ENCODE measurements around the gene DNAJC25.

DNA sequence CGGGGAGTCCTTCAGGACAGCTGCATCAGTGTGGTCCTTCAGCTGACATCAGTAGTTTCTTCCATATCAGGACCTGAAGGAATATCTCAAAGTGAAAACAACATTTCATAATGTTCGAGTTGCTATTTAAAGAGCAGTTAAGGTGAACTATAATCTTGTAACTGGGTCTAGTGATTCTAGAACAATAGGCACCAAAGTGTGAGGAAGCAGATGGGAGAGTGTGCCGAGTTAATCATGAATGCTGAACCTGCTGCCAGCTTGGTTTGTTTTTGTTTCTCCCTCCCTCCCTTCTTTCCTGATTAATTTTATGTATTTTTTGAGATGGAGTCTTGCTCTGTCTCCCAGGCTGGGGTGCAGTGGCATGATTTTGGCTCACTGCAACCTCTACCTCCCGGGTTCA, 28.1 kb upstream of the DNAJC25 start:
- TF ChIP-seq, protein P1, sequence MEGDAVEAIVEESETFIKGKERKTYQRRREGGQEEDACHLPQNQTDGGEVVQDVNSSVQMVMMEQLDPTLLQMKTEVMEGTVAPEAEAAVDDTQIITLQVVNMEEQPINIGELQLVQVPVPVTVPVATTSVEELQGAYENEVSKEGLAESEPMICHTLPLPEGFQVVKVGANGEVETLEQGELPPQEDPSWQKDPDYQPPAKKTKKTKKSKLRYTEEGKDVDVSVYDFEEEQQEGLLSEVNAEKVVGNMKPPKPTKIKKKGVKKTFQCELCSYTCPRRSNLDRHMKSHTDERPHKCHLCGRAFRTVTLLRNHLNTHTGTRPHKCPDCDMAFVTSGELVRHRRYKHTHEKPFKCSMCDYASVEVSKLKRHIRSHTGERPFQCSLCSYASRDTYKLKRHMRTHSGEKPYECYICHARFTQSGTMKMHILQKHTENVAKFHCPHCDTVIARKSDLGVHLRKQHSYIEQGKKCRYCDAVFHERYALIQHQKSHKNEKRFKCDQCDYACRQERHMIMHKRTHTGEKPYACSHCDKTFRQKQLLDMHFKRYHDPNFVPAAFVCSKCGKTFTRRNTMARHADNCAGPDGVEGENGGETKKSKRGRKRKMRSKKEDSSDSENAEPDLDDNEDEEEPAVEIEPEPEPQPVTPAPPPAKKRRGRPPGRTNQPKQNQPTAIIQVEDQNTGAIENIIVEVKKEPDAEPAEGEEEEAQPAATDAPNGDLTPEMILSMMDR (IDR thresholded peaks at IDR 0.05), result no peak
- TF ChIP-seq POLR2A (IDR thresholded peaks at IDR 0.05), result no peak
